HUES6 (cell line): Measurements from ENCODE around the gene MEG3.

Source experiments
- H3K27ac ChIP-seq: 2 replicates; pipeline ENCODE4 v1.7.0; 2013; ENCODE audit warnings: low read depth, mild to moderate bottlenecking, low read length, inconsistent platforms
- H3K27me3 ChIP-seq: 2 replicates; pipeline ENCODE4 v1.6.1; 2013; ENCODE audit warnings: low read length; ENCODE audit not compliant: control insufficient read depth, insufficient read depth
- H3K36me3 ChIP-seq: 2 replicates; pipeline ENCODE4 v1.6.1; 2013; ENCODE audit warnings: low read length; ENCODE audit not compliant: control insufficient read depth, insufficient read depth
- H3K4me1 ChIP-seq: 2 replicates; pipeline ENCODE4 v1.6.1; 2013; ENCODE audit warnings: low read length; ENCODE audit not compliant: control insufficient read depth, insufficient read depth
- H3K4me3 ChIP-seq: 2 replicates; pipeline ENCODE4 v1.5.1; 2013; ENCODE audit warnings: low read depth, low read length
- H3K9ac ChIP-seq: one replicate; pipeline ENCODE4 v1.6.1; 2013; ENCODE audit warnings: mild to moderate bottlenecking, low read length
- H3K9me3 ChIP-seq: 2 replicates; pipeline ENCODE4 v1.6.1; 2013; ENCODE audit warnings: low read depth, low read length; ENCODE audit not compliant: control insufficient read depth, insufficient read depth

Gene MEG3

DNA sequence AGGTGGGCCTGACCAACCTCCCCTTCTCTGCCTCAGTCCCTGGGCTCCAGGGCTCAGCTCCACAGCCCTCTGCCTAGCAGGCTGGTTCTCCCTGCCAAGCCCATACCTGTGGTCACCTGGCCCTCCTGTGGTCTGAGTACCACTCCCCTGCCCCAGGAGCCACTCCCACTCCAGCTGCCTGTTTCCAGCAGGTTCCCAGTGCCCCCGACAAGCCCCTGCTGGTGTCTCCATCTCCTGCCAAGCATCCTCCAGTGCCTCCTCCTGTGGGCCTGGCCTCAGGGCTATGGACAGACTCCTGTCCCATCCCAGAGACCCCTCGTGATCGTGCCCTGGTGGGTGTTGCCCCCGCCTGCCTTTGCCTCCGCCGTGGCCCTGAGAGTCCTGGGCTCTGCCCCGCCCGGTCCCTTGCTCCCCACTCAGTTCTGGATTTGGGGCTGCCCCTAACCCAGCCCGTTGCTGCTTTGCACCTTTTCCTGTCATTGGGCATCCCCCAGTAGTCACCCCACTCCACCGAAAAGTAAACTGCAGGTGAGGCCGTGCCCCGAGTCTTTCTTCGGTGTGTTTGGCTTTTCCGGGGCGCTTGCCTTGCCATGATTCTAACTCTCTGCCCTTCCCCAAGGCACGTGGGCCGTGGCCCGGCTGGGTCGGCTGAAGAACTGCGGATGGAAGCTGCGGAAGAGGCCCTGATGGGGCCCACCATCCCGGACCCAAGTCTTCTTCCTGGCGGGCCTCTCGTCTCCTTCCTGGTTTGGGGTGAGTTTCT is 9.8 kb downstream of the MEG3 start:
- Histone ChIP-seq H3K27ac (no peak overlapping the region), H3K27me3 (no peaks in the 10 kb centered on the region), H3K4me1 (peaks cover 49% of the 10 kb centered on the region), H3K4me3 (no peak overlapping the region), H3K36me3 (peaks cover 14% of the 10 kb centered on the region), H3K9ac (no peak overlapping the region), H3K9me3 (peaks cover 4% of the 10 kb centered on the region; the same call in 1 of the 2 replicates)

DNA sequence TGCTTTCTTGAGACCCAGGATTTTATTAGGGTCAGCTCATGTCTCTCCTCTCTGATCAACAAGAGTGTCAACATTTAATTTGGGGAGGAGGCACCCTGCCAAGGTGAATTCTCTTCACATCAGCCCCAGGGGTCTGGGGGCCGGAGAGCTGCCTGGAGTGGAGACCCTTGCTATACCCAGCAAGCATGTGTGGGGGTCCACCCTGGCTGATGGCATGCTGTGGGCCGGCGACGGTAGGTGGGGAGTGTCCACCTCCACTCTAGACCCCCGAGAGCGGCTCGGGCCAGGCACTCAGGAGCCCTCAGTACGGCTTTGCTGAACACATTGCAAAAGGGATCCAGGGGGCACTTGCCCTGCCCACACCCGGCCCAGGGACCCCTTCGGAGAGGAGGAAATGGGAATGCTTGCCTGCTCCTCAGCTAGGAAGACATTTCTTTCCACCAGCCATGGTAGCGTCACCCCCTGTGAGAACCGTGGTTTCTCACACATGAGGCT is 10.4 kb downstream of the MEG3 start:
- no peak overlapping the region for H3K9ac ChIP-seq
- peaks cover 12% of the 10 kb centered on the region for H3K36me3 ChIP-seq

DNA sequence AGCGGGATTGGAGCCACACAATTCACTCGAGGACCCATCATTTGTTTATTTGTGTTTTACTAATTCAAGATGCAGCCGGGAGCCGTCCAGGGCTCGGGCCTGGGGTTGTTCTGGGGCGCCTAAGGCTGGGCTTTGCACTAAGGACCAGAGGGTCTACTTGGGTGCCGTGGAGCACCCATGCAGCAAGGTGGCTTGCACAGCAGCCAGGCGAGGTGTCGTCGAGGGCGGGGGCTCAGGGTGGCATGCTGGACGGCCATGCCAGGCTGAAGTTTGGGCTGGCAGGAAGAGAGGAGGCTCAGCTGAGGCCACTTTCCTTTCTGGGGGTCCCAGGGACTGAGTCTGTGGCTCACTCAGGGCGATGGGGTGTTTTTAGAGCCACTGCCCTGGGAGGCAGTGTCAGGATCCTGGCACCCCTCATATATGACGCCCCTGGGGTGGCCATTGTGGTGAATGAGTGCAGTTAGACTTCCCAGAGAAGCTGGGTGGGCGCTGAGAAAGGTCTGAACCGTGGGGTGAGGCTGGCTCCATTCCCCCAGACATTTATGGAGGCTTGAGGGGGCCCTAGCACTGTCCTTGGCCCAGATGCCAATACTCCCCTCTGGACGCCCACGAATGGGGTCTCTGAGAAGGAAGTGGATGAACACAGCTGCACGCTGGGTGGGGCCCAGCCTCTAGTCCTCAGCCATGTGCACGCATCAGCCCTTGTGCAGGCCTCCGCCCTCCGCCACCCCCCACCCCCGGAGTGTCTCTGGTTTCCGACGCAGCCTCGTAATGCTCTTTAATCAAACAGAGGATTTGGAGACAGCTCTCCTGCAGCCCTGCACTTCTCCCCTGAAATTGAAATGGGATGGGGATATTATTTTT is 11.3 kb downstream of the MEG3 start:
- Histone ChIP-seq H3K27ac (no peak overlapping the region), H3K4me3 (no peak overlapping the region), H3K36me3 (peaks cover 11% of the 10 kb centered on the region), H3K27me3 (no peaks in the 10 kb centered on the region), H3K9me3 (peaks cover 4% of the 10 kb centered on the region; the same call in 1 of the 2 replicates), H3K9ac (no peak overlapping the region), H3K4me1 (peaks cover 39% of the 10 kb centered on the region)

More for the DNA sequence above, 10.4 kb downstream of the MEG3 start:
- Histone ChIP-seq H3K27ac (no peak overlapping the region), H3K9me3 (peaks cover 4% of the 10 kb centered on the region; the same call in 1 of the 2 replicates), H3K4me1 (peaks cover 45% of the 10 kb centered on the region), H3K4me3 (no peak overlapping the region), H3K27me3 (no peaks in the 10 kb centered on the region)

- peaks cover 8% of the 10 kb centered on the region for H3K36me3 ChIP-seq
- peaks cover 39% of the 10 kb centered on the region for H3K4me1 ChIP-seq
- no peak overlapping the region for H3K27ac ChIP-seq
These were observed 12.0 kb downstream of the MEG3 start for GRCh38 chr14:100837805-100838350.

GRCh38 chr14:100838493-100839314 is 12.8 kb downstream of the MEG3 start:
- H3K9me3 ChIP-seq = no peaks in the 10 kb centered on the region
- no peaks in the 10 kb centered on the region for H3K27me3 ChIP-seq
- peaks cover 7% of the 10 kb centered on the region for H3K36me3 ChIP-seq
- peaks cover 40% of the 10 kb centered on the region for H3K4me1 ChIP-seq
- no peak overlapping the region for H3K9ac ChIP-seq
- no peak overlapping the region for H3K4me3 ChIP-seq
- H3K27ac ChIP-seq = no peak overlapping the region

More at GRCh38 chr14:100837805-100838350, 12.0 kb downstream of the MEG3 start:
- no peak overlapping the region for H3K4me3 ChIP-seq
- no peaks in the 10 kb centered on the region for H3K27me3 ChIP-seq
- H3K9ac ChIP-seq = no peak overlapping the region
- peaks cover 1% of the 10 kb centered on the region; the same call in 1 of the 2 replicates for H3K9me3 ChIP-seq

DNA sequence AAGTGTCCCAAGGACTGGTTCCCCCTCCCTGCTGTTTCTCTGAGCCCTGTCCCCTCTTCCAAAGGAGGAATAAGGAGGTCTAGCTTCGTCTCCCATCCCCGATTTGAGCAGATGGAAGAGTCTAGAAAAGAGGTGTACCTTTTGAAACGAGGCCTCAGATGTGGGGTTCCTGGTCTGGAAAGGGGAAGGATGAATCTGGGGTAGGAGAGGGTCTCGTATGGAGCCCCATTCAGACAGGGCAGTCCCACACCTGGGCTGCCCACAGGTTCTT is 13.3 kb downstream of the MEG3 start:
- Histone ChIP-seq H3K4me3 (no peak overlapping the region), H3K9ac (no peak overlapping the region), H3K9me3 (no peaks in the 10 kb centered on the region), H3K4me1 (peaks cover 40% of the 10 kb centered on the region), H3K27me3 (no peaks in the 10 kb centered on the region), H3K36me3 (peaks cover 7% of the 10 kb centered on the region), H3K27ac (no peak overlapping the region)

GRCh38 chr14:100839681-100840111 is 13.8 kb downstream of the MEG3 start:
- Histone ChIP-seq H3K9ac (no peak overlapping the region), H3K9me3 (no peaks in the 10 kb centered on the region), H3K27ac (no peak overlapping the region), H3K27me3 (no peaks in the 10 kb centered on the region), H3K36me3 (peaks cover 7% of the 10 kb centered on the region), H3K4me1 (peaks cover 40% of the 10 kb centered on the region), H3K4me3 (no peak overlapping the region)

- H3K27ac ChIP-seq = no peak overlapping the region
- no peaks in the 10 kb centered on the region for H3K9me3 ChIP-seq
- H3K36me3 ChIP-seq = peaks cover 7% of the 10 kb centered on the region
- no peak overlapping the region for H3K9ac ChIP-seq
- H3K27me3 ChIP-seq = no peaks in the 10 kb centered on the region
- H3K4me3 ChIP-seq = no peak overlapping the region
- H3K4me1 ChIP-seq = peaks cover 40% of the 10 kb centered on the region
These were observed 14.6 kb downstream of the MEG3 start for GRCh38 chr14:100840286-100841065.

DNA sequence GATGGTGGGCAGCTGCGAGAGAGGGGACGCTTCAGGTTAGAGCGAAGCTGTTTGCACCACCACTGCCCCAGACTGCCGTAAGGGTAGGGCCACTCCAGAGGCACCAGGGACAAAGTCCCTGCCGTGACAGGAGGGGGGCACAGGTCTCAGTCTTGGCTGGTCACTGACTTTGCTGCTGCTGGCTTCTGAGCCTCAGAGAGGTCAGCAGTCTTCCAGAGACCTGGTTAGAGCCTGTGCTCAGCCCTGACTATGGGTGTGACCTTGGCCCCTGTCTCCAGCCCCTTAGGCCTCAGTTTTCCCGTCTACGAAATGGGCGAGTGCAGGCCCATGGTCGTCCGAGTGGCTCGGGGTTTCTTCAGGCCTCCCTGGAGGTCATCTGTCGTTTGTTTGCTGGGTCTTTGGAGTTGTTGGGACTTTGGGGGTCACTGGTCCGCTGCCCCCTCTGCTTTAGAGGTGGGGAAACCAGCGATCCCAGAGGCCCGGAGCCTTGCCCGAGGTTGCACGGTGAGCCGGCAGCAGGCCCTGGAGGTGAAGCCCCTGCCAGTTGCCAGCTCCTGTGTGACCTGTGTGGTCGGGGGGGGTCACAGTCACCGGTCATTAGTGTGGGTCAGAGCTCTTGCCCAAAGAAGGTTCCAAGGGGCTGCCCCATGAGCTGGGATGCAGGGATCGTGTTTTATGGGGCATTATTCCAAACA is 15.3 kb downstream of the MEG3 start:
- no peak overlapping the region for H3K9ac ChIP-seq

More for the DNA sequence above, 15.3 kb downstream of the MEG3 start:
- Histone ChIP-seq H3K27me3 (no peaks in the 10 kb centered on the region), H3K36me3 (peaks cover 8% of the 10 kb centered on the region), H3K9me3 (no peaks in the 10 kb centered on the region), H3K4me3 (no peak overlapping the region), H3K27ac (no peak overlapping the region), H3K4me1 (peaks cover 40% of the 10 kb centered on the region)
